ENCODE data around the gene PHC2.

Gene PHC2

GRCh38 chr1:33378524-33378923 lies 52.4 kb downstream of the PHC2 start:
- no peaks in the 10 kb centered on the region for H3K27me3 ChIP-seq
- intact Hi-C loops (cut with DNase I; ENCODE audit: low total_unique reads), result loop anchor here (5.0 to 10.0 kb wide), 2 partner anchors 86 to 469 kb away; no protein-coding TSS in a partner anchor
- H3K27ac ChIP-seq, result no peak overlapping the region
- peaks cover 3 to 7% (median 5%) of the 10 kb centered on the region in 3 donors for H3K36me3 ChIP-seq
- DNase-seq, result no peak
- no peaks in the 10 kb centered on the region for H3K9me3 ChIP-seq
- peaks cover 0 to 11% (median under 1%) of the 10 kb centered on the region in 4 donors for H3K4me1 ChIP-seq
- TF ChIP-seq, protein P1, sequence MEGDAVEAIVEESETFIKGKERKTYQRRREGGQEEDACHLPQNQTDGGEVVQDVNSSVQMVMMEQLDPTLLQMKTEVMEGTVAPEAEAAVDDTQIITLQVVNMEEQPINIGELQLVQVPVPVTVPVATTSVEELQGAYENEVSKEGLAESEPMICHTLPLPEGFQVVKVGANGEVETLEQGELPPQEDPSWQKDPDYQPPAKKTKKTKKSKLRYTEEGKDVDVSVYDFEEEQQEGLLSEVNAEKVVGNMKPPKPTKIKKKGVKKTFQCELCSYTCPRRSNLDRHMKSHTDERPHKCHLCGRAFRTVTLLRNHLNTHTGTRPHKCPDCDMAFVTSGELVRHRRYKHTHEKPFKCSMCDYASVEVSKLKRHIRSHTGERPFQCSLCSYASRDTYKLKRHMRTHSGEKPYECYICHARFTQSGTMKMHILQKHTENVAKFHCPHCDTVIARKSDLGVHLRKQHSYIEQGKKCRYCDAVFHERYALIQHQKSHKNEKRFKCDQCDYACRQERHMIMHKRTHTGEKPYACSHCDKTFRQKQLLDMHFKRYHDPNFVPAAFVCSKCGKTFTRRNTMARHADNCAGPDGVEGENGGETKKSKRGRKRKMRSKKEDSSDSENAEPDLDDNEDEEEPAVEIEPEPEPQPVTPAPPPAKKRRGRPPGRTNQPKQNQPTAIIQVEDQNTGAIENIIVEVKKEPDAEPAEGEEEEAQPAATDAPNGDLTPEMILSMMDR (IDR thresholded peaks at IDR 0.05), result no peak
- H3K4me3 ChIP-seq, result no peak overlapping the region

- Histone ChIP-seq H3K4me1 (peaks cover 0 to 5% (median 0%) of the 10 kb centered on the region in 4 donors), H3K9me3 (no peaks in the 10 kb centered on the region), H3K36me3 (peaks cover 3 to 9% (median 5%) of the 10 kb centered on the region in 3 donors), H3K4me3 (no peak overlapping the region), H3K27ac (no peak overlapping the region), H3K27me3 (no peaks in the 10 kb centered on the region)
- no peak for DNase-seq
- intact Hi-C loops (cut with DNase I; ENCODE audit: low total_unique reads), result loop anchor here (5.0 to 10.0 kb wide), 2 partner anchors 87 to 470 kb away; no protein-coding TSS in a partner anchor
- TF ChIP-seq, protein P1 (IDR thresholded peaks at IDR 0.05), result no peak
These were observed 53.1 kb downstream of the PHC2 start for GRCh38 chr1:33377756-33378155.

GRCh38 chr1:33377013-33377412 lies 53.9 kb downstream of the PHC2 start:
- no peaks in the 10 kb centered on the region for H3K27me3 ChIP-seq
- intact Hi-C loops (cut with DNase I; ENCODE audit: low total_unique reads), result loop anchor here (5.0 to 10.0 kb wide), 2 partner anchors 88 to 470 kb away; no protein-coding TSS in a partner anchor
- TF ChIP-seq, protein P1 (IDR thresholded peaks at IDR 0.05), result no peak
- H3K4me3 ChIP-seq, result no peak overlapping the region
- DNase-seq, result no peak
- no peaks in the 10 kb centered on the region for H3K4me1 ChIP-seq
- H3K36me3 ChIP-seq, result peaks cover 5 to 17% (median 6%) of the 10 kb centered on the region in 3 donors
- H3K27ac ChIP-seq, result no peak overlapping the region
- H3K9me3 ChIP-seq, result no peaks in the 10 kb centered on the region

DNA sequence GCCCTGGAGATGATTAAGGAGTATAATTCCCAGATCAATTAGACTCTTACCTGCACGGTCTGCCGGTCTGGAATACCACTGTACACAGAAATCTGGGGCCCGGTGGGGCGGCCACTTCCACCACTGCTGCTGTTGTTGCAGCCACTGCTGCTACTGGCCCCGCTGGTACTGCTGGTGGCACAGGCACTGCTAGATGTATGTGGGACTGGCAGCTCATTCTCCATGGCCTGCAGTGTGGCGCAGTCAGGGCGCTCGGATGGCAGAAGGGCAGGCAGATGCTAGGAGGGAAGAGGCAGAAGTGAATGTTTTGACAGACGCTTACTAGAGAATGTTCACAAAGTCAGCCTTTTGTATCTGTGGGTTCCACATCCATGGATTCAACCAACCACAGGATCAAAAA lies 55.6 kb downstream of the PHC2 start:
- Histone ChIP-seq H3K36me3 (peaks cover 5 to 33% (median 10%) of the 10 kb centered on the region in 3 donors), H3K9me3 (no peaks in the 10 kb centered on the region), H3K27me3 (no peaks in the 10 kb centered on the region), H3K4me1 (no peaks in the 10 kb centered on the region), H3K27ac (no peak overlapping the region), H3K4me3 (no peak overlapping the region)
- TF ChIP-seq, protein P1 (IDR thresholded peaks at IDR 0.05), result no peak
- DNase-seq, result no peak
- intact Hi-C loops (cut with DNase I; ENCODE audit: low total_unique reads), result loop anchor here (5.0 to 10.0 kb wide), 2 partner anchors 89 to 472 kb away; no protein-coding TSS in a partner anchor

GRCh38 chr1:33374336-33375105 lies 56.4 kb downstream of the PHC2 start:
- Histone ChIP-seq H3K9me3 (no peaks in the 10 kb centered on the region), H3K4me1 (no peaks in the 10 kb centered on the region), H3K27me3 (no peaks in the 10 kb centered on the region), H3K4me3 (no peak overlapping the region), H3K36me3 (peaks cover 5 to 38% (median 10%) of the 10 kb centered on the region in 3 donors), H3K27ac (no peak overlapping the region)
- intact Hi-C loops (cut with DNase I; ENCODE audit: low total_unique reads), result loop anchor here (5.0 to 10.0 kb wide), 2 partner anchors 90 to 473 kb away; no protein-coding TSS in a partner anchor
- no peak for DNase-seq
- TF ChIP-seq, protein P1 (IDR thresholded peaks at IDR 0.05), result no peak
